ENCODE data around the gene RPS3A.

GRCh38 chr4:151092488-151092887 lies 6.9 kb upstream of the RPS3A start:
- TF ChIP-seq EP300 (IDR thresholded peaks at IDR 0.05; ENCODE audit: low read depth) (no peak), POLR2A (IDR thresholded peaks at IDR 0.05) (no peak)

Data from transverse colon (tissue), 1 donor.